ENCODE data around the gene DNAJC4. TPM values are rescaled to one million over a fixed set of nuclear protein-coding genes. Genes with fewer than 3 reads are reported as not detected.

The DNAJC4 gene
- total and polyA plus RNA-seq, 9 of the 15 experiments (the other 6 are each of a cell fraction or from before 2014, with no cell fraction given) = 4.0 to 32.6 (median 19.9) TPM

GRCh38 chr11:64206457-64207255, 23.7 kb upstream of the DNAJC4 start, which contains the start of gene FERMT3 (continued):
- no peak for TF ChIP-seq RERE (CRISPR knock-in tag; IDR thresholded peaks at IDR 0.05; ENCODE audit: borderline replicate concordance)
- TF ChIP-seq, protein P1, sequence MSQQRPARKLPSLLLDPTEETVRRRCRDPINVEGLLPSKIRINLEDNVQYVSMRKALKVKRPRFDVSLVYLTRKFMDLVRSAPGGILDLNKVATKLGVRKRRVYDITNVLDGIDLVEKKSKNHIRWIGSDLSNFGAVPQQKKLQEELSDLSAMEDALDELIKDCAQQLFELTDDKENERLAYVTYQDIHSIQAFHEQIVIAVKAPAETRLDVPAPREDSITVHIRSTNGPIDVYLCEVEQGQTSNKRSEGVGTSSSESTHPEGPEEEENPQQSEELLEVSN (IDR thresholded peaks at IDR 0.05; ENCODE audit: borderline replicate concordance in 1 of 2, extremely low read depth in 1 of 2, insufficient read depth in 1 of 2, insufficient read length in 1 of 2, low read depth in 1 of 2, low read length in 1 of 2, poor library complexity in 1 of 2, severe bottlenecking in 1 of 2) = no peak
- peak; percentile 10 for TF ChIP-seq RBM39 (optimal IDR thresholded peaks at IDR 0.05; ENCODE audit: low read depth, low read length)
- TF ChIP-seq, protein P2, sequence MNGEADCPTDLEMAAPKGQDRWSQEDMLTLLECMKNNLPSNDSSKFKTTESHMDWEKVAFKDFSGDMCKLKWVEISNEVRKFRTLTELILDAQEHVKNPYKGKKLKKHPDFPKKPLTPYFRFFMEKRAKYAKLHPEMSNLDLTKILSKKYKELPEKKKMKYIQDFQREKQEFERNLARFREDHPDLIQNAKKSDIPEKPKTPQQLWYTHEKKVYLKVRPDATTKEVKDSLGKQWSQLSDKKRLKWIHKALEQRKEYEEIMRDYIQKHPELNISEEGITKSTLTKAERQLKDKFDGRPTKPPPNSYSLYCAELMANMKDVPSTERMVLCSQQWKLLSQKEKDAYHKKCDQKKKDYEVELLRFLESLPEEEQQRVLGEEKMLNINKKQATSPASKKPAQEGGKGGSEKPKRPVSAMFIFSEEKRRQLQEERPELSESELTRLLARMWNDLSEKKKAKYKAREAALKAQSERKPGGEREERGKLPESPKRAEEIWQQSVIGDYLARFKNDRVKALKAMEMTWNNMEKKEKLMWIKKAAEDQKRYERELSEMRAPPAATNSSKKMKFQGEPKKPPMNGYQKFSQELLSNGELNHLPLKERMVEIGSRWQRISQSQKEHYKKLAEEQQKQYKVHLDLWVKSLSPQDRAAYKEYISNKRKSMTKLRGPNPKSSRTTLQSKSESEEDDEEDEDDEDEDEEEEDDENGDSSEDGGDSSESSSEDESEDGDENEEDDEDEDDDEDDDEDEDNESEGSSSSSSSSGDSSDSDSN (IDR thresholded peaks at IDR 0.05; ENCODE audit: borderline replicate concordance in 1 of 2, low read depth in 2 of 2, low read length in 2 of 2) = 0 out of 4 replicates have a peak, but pooled peaks of 1 of the 2 experiments have one; percentile 38
- no peak for TF ChIP-seq XRCC3 (IDR thresholded peaks at IDR 0.05)
- peak; percentile 40 for TF ChIP-seq SAP30 (IDR thresholded peaks at IDR 0.05; ENCODE audit: borderline replicate concordance, insufficient read depth, low read depth, low read length, poor library complexity, severe bottlenecking)
- 0 out of 2 replicates have a peak, but pooled peaks have one; percentile 54 for TF ChIP-seq ZNF76 (CRISPR knock-in tag; IDR thresholded peaks at IDR 0.05; ENCODE audit: borderline replicate concordance)
- 0 out of 6 replicates have a peak, but pooled peaks of 1 of the 3 experiments have one; percentile 18 for TF ChIP-seq ZBTB11 (CRISPR knock-in tag; IDR thresholded peaks at IDR 0.05)
- TF ChIP-seq STAG1 (CRISPR knock-in tag; IDR thresholded peaks at IDR 0.05; ENCODE audit: borderline replicate concordance) = no peak
- peak; percentile 86 for TF ChIP-seq SMAD1 (IDR thresholded peaks at IDR 0.05; ENCODE audit: low read depth, low read length, partially characterized antibody)
- no peak for TF ChIP-seq EHMT2 (IDR thresholded peaks at IDR 0.05)
